ENCODE results near the gene EMD. TPM values are rescaled to one million over a fixed set of nuclear protein-coding genes. Genes with fewer than 3 reads are reported as not detected.
A peak's percentile ranks its signal among the peaks of the same experiment; 100 is the strongest.

EMD gene
- total RNA-seq = 100 to 1,000 TPM; 164 to 178 TPM
- polyA plus RNA-seq (2013, experiment 1 of 2) = 65.0 TPM
- 70.4 TPM for polyA plus RNA-seq (2013, experiment 2 of 2)
- 34.3 to 122 (median 60.5) reads per million in 172 experiments for total RNA-seq

- DNase-seq = peak; percentile 90 to 98 (median 96)
- H3K27ac ChIP-seq (ENCODE audit: low read depth in 1 of 2, low read length in 2 of 2) = peak within 1 kb of the TSS; percentile 92 to 96
- H3K9me3 ChIP-seq (ENCODE audit: control insufficient read depth in 1 of 2, insufficient read depth in 1 of 2, low read length in 2 of 2) = no peaks in the 10 kb centered on the region
- TF ChIP-seq CTCF (IDR thresholded peaks at IDR 0.05) = no peak
- H3K36me3 Mint-ChIP-seq (ENCODE audit: low read depth) = peaks cover 37% of the 10 kb centered on the region
- peak within 1 kb of the TSS; percentile 93 for H3K4me3 Mint-ChIP-seq
- CTCF ChIA-PET = no interaction called here
- peaks cover 8% of the 10 kb centered on the region for H3K36me3 ChIP-seq (ENCODE audit: insufficient read depth, low read length)
- peak; percentile 78 for ATAC-seq (ENCODE audit: poor library complexity)
- peak within 1 kb of the TSS; percentile 77 for H3K4me3 ChIP-seq (ENCODE audit: low read length)
- POLR2A ChIA-PET = interaction anchor here (0.7 to 1.8 kb wide), 11 partner anchors 9 to 412 kb away, joined by 3 to 23 read pairs (median 4); partner anchors contain the start of genes DNASE1L1, HCFC1 and RPL10
- H3K9me3 Mint-ChIP-seq = no peaks in the 10 kb centered on the region
- intact Hi-C loops (cut with DNase I, micrococcal nuclease) = loop anchor here in 1 of 2 experiments (10.0 kb wide), 1 partner anchor 364 kb away; the partner anchor contains the start of gene IRAK1
- no peaks in the 10 kb centered on the region for H3K27me3 Mint-ChIP-seq
- H3K27ac Mint-ChIP-seq = peak within 1 kb of the TSS; percentile 94
- peaks cover 47% of the 10 kb centered on the region for H3K4me1 ChIP-seq (ENCODE audit: insufficient read depth, low read length)
- H3K4me1 Mint-ChIP-seq (ENCODE audit: low read depth) = peaks cover 5% of the 10 kb centered on the region
- no peaks in the 10 kb centered on the region for H3K27me3 ChIP-seq (ENCODE audit: control insufficient read depth in 1 of 2, insufficient read depth in 2 of 2, low read length in 2 of 2)
These were observed at the start of gene EMD for GRCh38 chrX:154378799-154379568. EMD (plus strand) TSS chrX:154379295; CDS start chrX:154379485, 190 bp downstream.

- no peak for TF ChIP-seq CTCF (IDR thresholded peaks at IDR 0.05)
- H3K9me3 ChIP-seq (ENCODE audit: control insufficient read depth in 1 of 2, insufficient read depth in 1 of 2, low read length in 2 of 2) = no peaks in the 10 kb centered on the region
- no peak overlapping the region for H3K4me3 ChIP-seq (ENCODE audit: low read length)
- Mint-ChIP-seq H3K36me3 (ENCODE audit: low read depth) (no peaks in the 10 kb centered on the region), H3K27ac (no peak overlapping the region), H3K4me3 (no peak overlapping the region), H3K9me3 (no peaks in the 10 kb centered on the region), H3K4me1 (ENCODE audit: low read depth) (peaks cover 48% of the 10 kb centered on the region), H3K27me3 (no peaks in the 10 kb centered on the region)
- H3K4me1 ChIP-seq (ENCODE audit: insufficient read depth, low read length) = peaks cover 36% of the 10 kb centered on the region
- intact Hi-C loops (cut with DNase I, micrococcal nuclease) = no loop called here
- DNase-seq (peak in 1 of 14 experiments; percentile 1), ATAC-seq (ENCODE audit: poor library complexity) (no peak)
- CTCF ChIA-PET = no interaction called here
- no peak overlapping the region for H3K27ac ChIP-seq (ENCODE audit: low read depth in 1 of 2, low read length in 2 of 2)
- H3K27me3 ChIP-seq (ENCODE audit: control insufficient read depth in 1 of 2, insufficient read depth in 2 of 2, low read length in 2 of 2) = no peaks in the 10 kb centered on the region
- POLR2A ChIA-PET = no interaction called here
- H3K36me3 ChIP-seq (ENCODE audit: insufficient read depth, low read length) = no peaks in the 10 kb centered on the region
These were observed 46.5 kb upstream of the EMD start for GRCh38 chrX:154332561-154332960.

GRCh38 chrX:154333116-154333515 is 46.0 kb upstream of the EMD start:
- CTCF ChIA-PET = no interaction called here
- Mint-ChIP-seq H3K4me3 (no peak overlapping the region), H3K9me3 (no peaks in the 10 kb centered on the region), H3K4me1 (ENCODE audit: low read depth) (peaks cover 42% of the 10 kb centered on the region), H3K36me3 (ENCODE audit: low read depth) (no peaks in the 10 kb centered on the region), H3K27me3 (no peaks in the 10 kb centered on the region), H3K27ac (no peak overlapping the region)
- Histone ChIP-seq H3K27me3 (ENCODE audit: control insufficient read depth in 1 of 2, insufficient read depth in 2 of 2, low read length in 2 of 2) (no peaks in the 10 kb centered on the region), H3K4me3 (ENCODE audit: low read length) (no peak overlapping the region), H3K36me3 (ENCODE audit: insufficient read depth, low read length) (no peaks in the 10 kb centered on the region), H3K4me1 (ENCODE audit: insufficient read depth, low read length) (peaks cover 31% of the 10 kb centered on the region), H3K9me3 (ENCODE audit: control insufficient read depth in 1 of 2, insufficient read depth in 1 of 2, low read length in 2 of 2) (no peaks in the 10 kb centered on the region), H3K27ac (ENCODE audit: low read depth in 1 of 2, low read length in 2 of 2) (no peak overlapping the region)
- DNase-seq (no peak), ATAC-seq (ENCODE audit: poor library complexity) (no peak)
- TF ChIP-seq CTCF (IDR thresholded peaks at IDR 0.05) = no peak
- POLR2A ChIA-PET = no interaction called here
- intact Hi-C loops (cut with DNase I, micrococcal nuclease) = no loop called here

All from CD4-positive, alpha-beta T cell (primary cell).